ENCODE data around the gene RCAN1. TPM values are rescaled to one million over a fixed set of nuclear protein-coding genes. Genes with fewer than 3 reads are reported as not detected.

Gene RCAN1
- total RNA-seq, 1 experiment from 2014 or later: 5.4 TPM

- BruUV-seq (replicated peaks): no TSS peak
These were observed 84.7 kb downstream of the RCAN1 start for GRCh38 chr21:34530261-34530660.

DNA sequence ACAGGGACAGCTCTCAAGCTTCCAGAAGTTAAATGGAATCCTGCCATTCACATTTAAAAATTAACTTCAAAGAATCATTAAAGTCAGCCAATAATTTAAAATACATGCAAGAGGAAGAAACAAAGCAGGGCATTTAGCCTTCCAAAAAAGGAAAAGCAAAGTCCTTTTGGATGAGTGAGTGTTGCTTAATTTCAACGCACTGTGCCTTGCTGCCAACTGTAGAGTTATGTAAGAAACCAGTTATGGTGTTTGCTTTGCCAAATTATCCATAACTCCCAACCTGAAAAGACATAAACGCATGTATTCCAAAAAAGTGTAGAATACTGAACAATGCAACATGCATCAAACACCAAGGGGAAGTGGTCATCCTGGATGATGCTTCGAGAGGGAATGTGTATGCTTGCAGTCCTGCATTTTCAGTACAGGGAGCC lies 86.8 kb downstream of the RCAN1 start:
- Histone ChIP-seq H3K4me1 (ENCODE audit: insufficient read depth, low read length, poor library complexity, severe bottlenecking) (no peaks in the 10 kb centered on the region), H3K36me3 (ENCODE audit: insufficient read depth, low read length, poor library complexity, severe bottlenecking) (no peaks in the 10 kb centered on the region), H3K27me3 (replicated peaks; ENCODE audit: insufficient read depth, low read depth, low read length, poor library complexity) (no peaks in the 10 kb centered on the region), H3K4me3 (ENCODE audit: low read depth, low read length, poor library complexity, severe bottlenecking) (no peak overlapping the region), H3K9me3 (ENCODE audit: low read depth, low read length, poor library complexity, severe bottlenecking) (no peaks in the 10 kb centered on the region), H3K27ac (ENCODE audit: low read depth, low read length, poor library complexity, severe bottlenecking) (no peak overlapping the region)
- ChIA-PET CTCF (interaction anchor here (0.7 kb wide), 1 partner anchor 145 kb away, joined by 3 read pairs; no protein-coding TSS in a partner anchor), POLR2A (ENCODE audit: low non-redundant PET) (no interaction called here)
- intact Hi-C loops (cut with micrococcal nuclease; ENCODE audit: unreplicated experiment): no loop called here
- DNase-seq (ENCODE audit: low spot score): no peak
- TF ChIP-seq CTCF (conservative IDR thresholded peaks at IDR 0.05; ENCODE audit: low read depth, low read length) (no peak), EZH2 (IDR thresholded peaks at IDR 0.05; ENCODE audit: borderline replicate concordance, low read depth, low read length, poor library complexity, severe bottlenecking) (no peak)
- no TSS peak for BruUV-seq (replicated peaks)

More at GRCh38 chr21:34530261-34530660, 84.7 kb downstream of the RCAN1 start:
- Histone ChIP-seq H3K4me3 (ENCODE audit: low read depth, low read length, poor library complexity, severe bottlenecking) (no peak overlapping the region), H3K36me3 (ENCODE audit: insufficient read depth, low read length, poor library complexity, severe bottlenecking) (no peaks in the 10 kb centered on the region), H3K4me1 (ENCODE audit: insufficient read depth, low read length, poor library complexity, severe bottlenecking) (no peaks in the 10 kb centered on the region), H3K9me3 (ENCODE audit: low read depth, low read length, poor library complexity, severe bottlenecking) (no peaks in the 10 kb centered on the region), H3K27ac (ENCODE audit: low read depth, low read length, poor library complexity, severe bottlenecking) (no peak overlapping the region), H3K27me3 (replicated peaks; ENCODE audit: insufficient read depth, low read depth, low read length, poor library complexity) (no peaks in the 10 kb centered on the region)
- ChIA-PET CTCF (interaction anchor here (0.5 kb wide), 1 partner anchor 167 kb away, joined by 5 read pairs; no protein-coding TSS in a partner anchor), POLR2A (ENCODE audit: low non-redundant PET) (no interaction called here)
- no peak for DNase-seq (ENCODE audit: low spot score)
- no peak for TF ChIP-seq CTCF (conservative IDR thresholded peaks at IDR 0.05; ENCODE audit: low read depth, low read length)
- TF ChIP-seq EZH2 (IDR thresholded peaks at IDR 0.05; ENCODE audit: borderline replicate concordance, low read depth, low read length, poor library complexity, severe bottlenecking): no peak
- intact Hi-C loops (cut with micrococcal nuclease; ENCODE audit: unreplicated experiment): no loop called here

- intact Hi-C loops (cut with micrococcal nuclease; ENCODE audit: unreplicated experiment): no loop called here
- CTCF ChIA-PET: interaction anchor here (1.5 kb wide), 1 partner anchor 17 kb away, joined by 3 read pairs; no protein-coding TSS in a partner anchor
- Histone ChIP-seq H3K27me3 (replicated peaks; ENCODE audit: insufficient read depth, low read depth, low read length, poor library complexity) (no peaks in the 10 kb centered on the region), H3K27ac (ENCODE audit: low read depth, low read length, poor library complexity, severe bottlenecking) (peak overlapping the region; percentile 67), H3K9me3 (ENCODE audit: low read depth, low read length, poor library complexity, severe bottlenecking) (no peaks in the 10 kb centered on the region), H3K4me3 (ENCODE audit: low read depth, low read length, poor library complexity, severe bottlenecking) (peak overlapping the region; percentile 31), H3K4me1 (ENCODE audit: insufficient read depth, low read length, poor library complexity, severe bottlenecking) (no peaks in the 10 kb centered on the region), H3K36me3 (ENCODE audit: insufficient read depth, low read length, poor library complexity, severe bottlenecking) (no peaks in the 10 kb centered on the region)
- TF ChIP-seq CTCF (conservative IDR thresholded peaks at IDR 0.05; ENCODE audit: low read depth, low read length) (no peak), EZH2 (IDR thresholded peaks at IDR 0.05; ENCODE audit: borderline replicate concordance, low read depth, low read length, poor library complexity, severe bottlenecking) (no peak)
- POLR2A ChIA-PET (ENCODE audit: low non-redundant PET): interaction anchor here (0.6 kb wide), 1 partner anchor 473 kb away, joined by 3 read pairs; no protein-coding TSS in a partner anchor
- BruUV-seq (replicated peaks): no TSS peak
- peak; percentile 85 for DNase-seq (ENCODE audit: low spot score)
These were observed 88.2 kb downstream of the RCAN1 start for GRCh38 chr21:34526618-34527290.
